HepG2 (cell line): ENCODE results near the gene HNRNPM. TPM values are rescaled to one million over a fixed set of nuclear protein-coding genes. Genes with fewer than 3 reads are reported as not detected.

ENCODE experiments used
- ARNT2 ChIP-seq: sonication (generic); formaldehyde crosslinking; IDR thresholded peaks from 2 replicates; pipeline ENCODE4 v1.8.0; 2022; ENCODE audit warnings: mild to moderate bottlenecking, low read depth, missing genetic modification reagents, moderate library complexity
- NFIB ChIP-seq: sonication (generic); formaldehyde crosslinking; IDR thresholded peaks from 2 replicates; pipeline ENCODE4 v1.9.0; 2021; ENCODE audit warnings: missing genetic modification reagents, mild to moderate bottlenecking, borderline replicate concordance
- SP4 ChIP-seq: sonication (generic); formaldehyde crosslinking; IDR thresholded peaks from 2 replicates; pipeline ENCODE4 v1.8.1; 2023; ENCODE audit warnings: mild to moderate bottlenecking, missing genetic modification reagents
- SUZ12 ChIP-seq: fragments of 150-350 bp; IDR thresholded peaks from 2 replicates; pipeline ENCODE4 v1.6.1; 2014; ENCODE audit warnings: low read depth, low read length
- ZFP37 ChIP-seq: sonication (generic); formaldehyde crosslinking; IDR thresholded peaks from 2 replicates; pipeline ENCODE4 v1.4.0; 2020; ENCODE audit warnings: missing genetic modification reagents, borderline replicate concordance
- ZNF253 ChIP-seq: sonication (generic); formaldehyde crosslinking; IDR thresholded peaks from 2 replicates; pipeline ENCODE4 v1.8.0; 2022; ENCODE audit warnings: mild to moderate bottlenecking, missing genetic modification reagents, borderline replicate concordance
- ZNF546 ChIP-seq: sonication (generic); formaldehyde crosslinking; conservative IDR thresholded peaks from 2 replicates; pipeline ENCODE4 v1.8.1; 2023; ENCODE audit warnings: mild to moderate bottlenecking, missing genetic modification reagents
- ZNF772 ChIP-seq: sonication (generic); formaldehyde crosslinking; IDR thresholded peaks from 2 replicates; pipeline ENCODE4 v1.5.0; 2020; ENCODE audit warnings: mild to moderate bottlenecking, missing genetic modification reagents
- polyA plus RNA-seq, 8 experiments: library from polyadenylated mRNA; depleted of rRNA in 3 of 8; stranded (reverse) in 7 of 8; unstranded in 1 of 8; fragments of >200 nt; fragmentation: Illumina TruSeq in 4 of 8; extraction: Trizol in 4 of 8; gene quantifications; 2 replicates each; pipeline versions ENCODE4 v1.2.1 to v1.2.3, GENCODE V29; 2011 to 2016; ENCODE audit warnings: low read depth in 4 of 8, missing spikeins in 1 of 8, mixed read lengths in 1 of 8; ENCODE audit not compliant: insufficient read depth in 1 of 8
- total RNA-seq, 5 experiments: library from RNA; depleted of rRNA; stranded (reverse); fragments of >200 nt; fragmentation: Illumina TruSeq; extraction: Trizol; gene quantifications; 2 replicates each; pipeline ENCODE4 v1.2.3, GENCODE V29; 2016; ENCODE audit warnings: low read depth in 1 of 5
- TF ChIP-seq, protein P1 (sequence below): sonication (generic); formaldehyde crosslinking; IDR thresholded peaks from 2 replicates; pipeline ENCODE4 v1.4.0; 2020; ENCODE audit warnings: missing genetic modification reagents
- TF ChIP-seq, protein P2 (sequence below): sonication (generic); formaldehyde crosslinking; IDR thresholded peaks from 2 replicates; pipeline ENCODE4 v1.8.1; 2022; ENCODE audit warnings: mild to moderate bottlenecking, missing genetic modification reagents
- TF ChIP-seq, protein P3 (sequence below): sonication (generic); formaldehyde crosslinking; IDR thresholded peaks from 2 replicates; pipeline ENCODE4 v1.4.0; 2020; ENCODE audit warnings: missing genetic modification reagents, borderline replicate concordance
- TF ChIP-seq, protein P4 (sequence below): fragments of 450-650 bp; IDR thresholded peaks from 2 replicates; pipeline ENCODE4 v1.6.1; 2016
- TF ChIP-seq, protein P5 (sequence below): sonication (generic); formaldehyde crosslinking; conservative IDR thresholded peaks from 2 replicates; pipeline ENCODE4 v1.8.0; 2022; ENCODE audit warnings: missing genetic modification reagents
- TF ChIP-seq, protein P6 (sequence below): sonication (generic); formaldehyde crosslinking; IDR thresholded peaks from 2 replicates; pipeline ENCODE4 v1.4.0; 2020; ENCODE audit warnings: missing genetic modification reagents

HNRNPM gene
- total and polyA plus RNA-seq, 2 of the 13 experiments (the other 11 are each of a cell fraction or from before 2014, with no cell fraction given) = 56.7 to 102 TPM

DNA sequence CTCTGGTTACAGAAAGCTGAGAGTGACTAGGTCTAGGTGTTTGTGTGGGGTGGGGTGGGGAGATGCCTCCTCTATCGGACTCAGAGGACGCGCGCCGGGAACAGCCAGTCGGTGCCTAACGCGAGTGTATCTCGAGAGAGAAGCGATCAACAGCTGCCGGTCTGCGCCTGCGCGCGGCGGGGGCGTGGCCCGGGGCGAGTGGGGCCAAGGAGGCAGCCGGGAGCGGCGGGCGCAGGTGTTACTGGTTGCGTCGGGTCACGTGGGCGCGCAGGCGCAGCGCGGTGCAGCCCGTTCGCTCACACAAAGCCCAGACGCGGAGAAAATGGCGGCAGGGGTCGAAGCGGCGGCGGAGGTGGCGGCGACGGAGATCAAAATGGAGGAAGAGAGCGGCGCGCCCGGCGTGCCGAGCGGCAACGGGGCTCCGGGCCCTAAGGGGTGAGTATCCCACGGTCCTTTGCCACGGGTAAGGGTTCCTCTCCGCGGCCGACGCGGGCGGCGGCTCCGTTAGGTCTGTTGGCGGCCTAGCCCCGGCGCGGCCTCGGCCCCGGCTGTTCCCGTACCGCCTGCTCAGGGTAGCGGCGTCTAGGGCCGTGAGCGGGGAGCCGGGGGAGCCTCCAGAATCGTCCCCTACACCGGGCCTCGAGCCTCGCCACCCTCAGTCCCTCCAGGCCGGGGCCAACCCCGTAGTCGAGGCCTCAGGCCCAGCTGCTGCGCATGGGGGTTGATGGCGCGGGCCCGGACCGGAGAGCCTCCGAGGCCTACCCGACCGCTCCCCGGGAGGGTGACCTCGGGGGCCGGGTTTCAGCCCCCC lies at the start of gene HNRNPM (continued):
- no peak; the same call in 1 of the 2 replicates for TF ChIP-seq ZNF772
- TF ChIP-seq, protein P1, sequence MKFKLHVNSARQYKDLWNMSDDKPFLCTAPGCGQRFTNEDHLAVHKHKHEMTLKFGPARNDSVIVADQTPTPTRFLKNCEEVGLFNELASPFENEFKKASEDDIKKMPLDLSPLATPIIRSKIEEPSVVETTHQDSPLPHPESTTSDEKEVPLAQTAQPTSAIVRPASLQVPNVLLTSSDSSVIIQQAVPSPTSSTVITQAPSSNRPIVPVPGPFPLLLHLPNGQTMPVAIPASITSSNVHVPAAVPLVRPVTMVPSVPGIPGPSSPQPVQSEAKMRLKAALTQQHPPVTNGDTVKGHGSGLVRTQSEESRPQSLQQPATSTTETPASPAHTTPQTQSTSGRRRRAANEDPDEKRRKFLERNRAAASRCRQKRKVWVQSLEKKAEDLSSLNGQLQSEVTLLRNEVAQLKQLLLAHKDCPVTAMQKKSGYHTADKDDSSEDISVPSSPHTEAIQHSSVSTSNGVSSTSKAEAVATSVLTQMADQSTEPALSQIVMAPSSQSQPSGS = no peak; the same call in 1 of the 2 replicates
- peak; percentile 67; the same call in 1 of the 2 replicates for TF ChIP-seq ARNT2 (CRISPR knock-in tag)
- 0 out of 2 replicates have a peak, but pooled peaks have one; percentile 49 for TF ChIP-seq NFIB (CRISPR knock-in tag)
- TF ChIP-seq, protein P2, sequence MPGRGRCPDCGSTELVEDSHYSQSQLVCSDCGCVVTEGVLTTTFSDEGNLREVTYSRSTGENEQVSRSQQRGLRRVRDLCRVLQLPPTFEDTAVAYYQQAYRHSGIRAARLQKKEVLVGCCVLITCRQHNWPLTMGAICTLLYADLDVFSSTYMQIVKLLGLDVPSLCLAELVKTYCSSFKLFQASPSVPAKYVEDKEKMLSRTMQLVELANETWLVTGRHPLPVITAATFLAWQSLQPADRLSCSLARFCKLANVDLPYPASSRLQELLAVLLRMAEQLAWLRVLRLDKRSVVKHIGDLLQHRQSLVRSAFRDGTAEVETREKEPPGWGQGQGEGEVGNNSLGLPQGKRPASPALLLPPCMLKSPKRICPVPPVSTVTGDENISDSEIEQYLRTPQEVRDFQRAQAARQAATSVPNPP = no peak
- TF ChIP-seq, protein P3, sequence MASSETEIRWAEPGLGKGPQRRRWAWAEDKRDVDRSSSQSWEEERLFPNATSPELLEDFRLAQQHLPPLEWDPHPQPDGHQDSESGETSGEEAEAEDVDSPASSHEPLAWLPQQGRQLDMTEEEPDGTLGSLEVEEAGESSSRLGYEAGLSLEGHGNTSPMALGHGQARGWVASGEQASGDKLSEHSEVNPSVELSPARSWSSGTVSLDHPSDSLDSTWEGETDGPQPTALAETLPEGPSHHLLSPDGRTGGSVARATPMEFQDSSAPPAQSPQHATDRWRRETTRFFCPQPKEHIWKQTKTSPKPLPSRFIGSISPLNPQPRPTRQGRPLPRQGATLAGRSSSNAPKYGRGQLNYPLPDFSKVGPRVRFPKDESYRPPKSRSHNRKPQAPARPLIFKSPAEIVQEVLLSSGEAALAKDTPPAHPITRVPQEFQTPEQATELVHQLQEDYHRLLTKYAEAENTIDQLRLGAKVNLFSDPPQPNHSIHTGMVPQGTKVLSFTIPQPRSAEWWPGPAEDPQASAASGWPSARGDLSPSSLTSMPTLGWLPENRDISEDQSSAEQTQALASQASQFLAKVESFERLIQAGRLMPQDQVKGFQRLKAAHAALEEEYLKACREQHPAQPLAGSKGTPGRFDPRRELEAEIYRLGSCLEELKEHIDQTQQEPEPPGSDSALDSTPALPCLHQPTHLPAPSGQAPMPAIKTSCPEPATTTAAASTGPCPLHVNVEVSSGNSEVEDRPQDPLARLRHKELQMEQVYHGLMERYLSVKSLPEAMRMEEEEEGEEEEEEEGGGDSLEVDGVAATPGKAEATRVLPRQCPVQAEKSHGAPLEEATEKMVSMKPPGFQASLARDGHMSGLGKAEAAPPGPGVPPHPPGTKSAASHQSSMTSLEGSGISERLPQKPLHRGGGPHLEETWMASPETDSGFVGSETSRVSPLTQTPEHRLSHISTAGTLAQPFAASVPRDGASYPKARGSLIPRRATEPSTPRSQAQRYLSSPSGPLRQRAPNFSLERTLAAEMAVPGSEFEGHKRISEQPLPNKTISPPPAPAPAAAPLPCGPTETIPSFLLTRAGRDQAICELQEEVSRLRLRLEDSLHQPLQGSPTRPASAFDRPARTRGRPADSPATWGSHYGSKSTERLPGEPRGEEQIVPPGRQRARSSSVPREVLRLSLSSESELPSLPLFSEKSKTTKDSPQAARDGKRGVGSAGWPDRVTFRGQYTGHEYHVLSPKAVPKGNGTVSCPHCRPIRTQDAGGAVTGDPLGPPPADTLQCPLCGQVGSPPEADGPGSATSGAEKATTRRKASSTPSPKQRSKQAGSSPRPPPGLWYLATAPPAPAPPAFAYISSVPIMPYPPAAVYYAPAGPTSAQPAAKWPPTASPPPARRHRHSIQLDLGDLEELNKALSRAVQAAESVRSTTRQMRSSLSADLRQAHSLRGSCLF (CRISPR knock-in tag) = 0 out of 2 replicates have a peak, but pooled peaks have one; percentile 60
- TF ChIP-seq, protein P4, sequence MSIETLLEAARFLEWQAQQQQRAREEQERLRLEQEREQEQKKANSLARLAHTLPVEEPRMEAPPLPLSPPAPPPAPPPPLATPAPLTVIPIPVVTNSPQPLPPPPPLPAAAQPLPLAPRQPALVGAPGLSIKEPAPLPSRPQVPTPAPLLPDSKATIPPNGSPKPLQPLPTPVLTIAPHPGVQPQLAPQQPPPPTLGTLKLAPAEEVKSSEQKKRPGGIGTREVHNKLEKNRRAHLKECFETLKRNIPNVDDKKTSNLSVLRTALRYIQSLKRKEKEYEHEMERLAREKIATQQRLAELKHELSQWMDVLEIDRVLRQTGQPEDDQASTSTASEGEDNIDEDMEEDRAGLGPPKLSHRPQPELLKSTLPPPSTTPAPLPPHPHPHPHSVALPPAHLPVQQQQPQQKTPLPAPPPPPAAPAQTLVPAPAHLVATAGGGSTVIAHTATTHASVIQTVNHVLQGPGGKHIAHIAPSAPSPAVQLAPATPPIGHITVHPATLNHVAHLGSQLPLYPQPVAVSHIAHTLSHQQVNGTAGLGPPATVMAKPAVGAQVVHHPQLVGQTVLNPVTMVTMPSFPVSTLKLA = peak; percentile 62; the same call in 1 of the 2 replicates
- TF ChIP-seq, protein P5, sequence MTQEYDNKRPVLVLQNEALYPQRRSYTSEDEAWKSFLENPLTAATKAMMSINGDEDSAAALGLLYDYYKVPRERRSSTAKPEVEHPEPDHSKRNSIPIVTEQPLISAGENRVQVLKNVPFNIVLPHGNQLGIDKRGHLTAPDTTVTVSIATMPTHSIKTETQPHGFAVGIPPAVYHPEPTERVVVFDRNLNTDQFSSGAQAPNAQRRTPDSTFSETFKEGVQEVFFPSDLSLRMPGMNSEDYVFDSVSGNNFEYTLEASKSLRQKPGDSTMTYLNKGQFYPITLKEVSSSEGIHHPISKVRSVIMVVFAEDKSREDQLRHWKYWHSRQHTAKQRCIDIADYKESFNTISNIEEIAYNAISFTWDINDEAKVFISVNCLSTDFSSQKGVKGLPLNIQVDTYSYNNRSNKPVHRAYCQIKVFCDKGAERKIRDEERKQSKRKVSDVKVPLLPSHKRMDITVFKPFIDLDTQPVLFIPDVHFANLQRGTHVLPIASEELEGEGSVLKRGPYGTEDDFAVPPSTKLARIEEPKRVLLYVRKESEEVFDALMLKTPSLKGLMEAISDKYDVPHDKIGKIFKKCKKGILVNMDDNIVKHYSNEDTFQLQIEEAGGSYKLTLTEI (CRISPR knock-in tag) = no peak
- no peak for TF ChIP-seq SUZ12
- no peak for TF ChIP-seq ZFP37
- TF ChIP-seq SP4 = peak; percentile 70
- TF ChIP-seq, protein P6, sequence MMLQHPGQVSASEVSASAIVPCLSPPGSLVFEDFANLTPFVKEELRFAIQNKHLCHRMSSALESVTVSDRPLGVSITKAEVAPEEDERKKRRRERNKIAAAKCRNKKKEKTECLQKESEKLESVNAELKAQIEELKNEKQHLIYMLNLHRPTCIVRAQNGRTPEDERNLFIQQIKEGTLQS = 0 out of 2 replicates have a peak, but pooled peaks have one; percentile 6
- no peak for TF ChIP-seq ZNF253
- no peak; the same call in 1 of the 2 replicates for TF ChIP-seq ZNF546 (CRISPR knock-in tag)
